ENCODE data around the gene RNASE8.

- TF ChIP-seq CTCF (IDR thresholded peaks at IDR 0.05; ENCODE audit: insufficient read depth, low read depth, low read length): no peak
- no peak for TF ChIP-seq EZH2 (IDR thresholded peaks at IDR 0.05; ENCODE audit: insufficient read depth, low read length)
These were observed 45.1 kb downstream of the RNASE8 start for GRCh38 chr14:21102521-21103410.

Measured in astrocyte (in vitro differentiated cells and primary cell).